Kidney epithelial cell (primary cell): Measurements from ENCODE around the gene ITPK1. TPM values are rescaled to one million over a fixed set of nuclear protein-coding genes. Genes with fewer than 3 reads are reported as not detected.
A peak's percentile ranks its signal among the peaks of the same experiment; 100 is the strongest.

Experiments
- DNase-seq: peaks from one replicate; pipeline ENCODE4 v3.0.0-alpha.2; 2010; ENCODE audit warnings: low read depth
- H3K27me3 ChIP-seq: 2 replicates; pipeline ENCODE4 v1.6.0; 2011; ENCODE audit warnings: low read length; ENCODE audit not compliant: control insufficient read depth, insufficient read depth
- H3K36me3 ChIP-seq: 2 replicates; pipeline ENCODE4 v1.5.1; 2011; ENCODE audit warnings: low read length; ENCODE audit not compliant: control insufficient read depth, insufficient read depth
- H3K4me3 ChIP-seq: 2 replicates; pipeline ENCODE4 v1.5.1; 2011; ENCODE audit warnings: low read depth, mild to moderate bottlenecking, control low read depth, low read length
- total RNA-seq: library from RNA; depleted of rRNA; stranded (reverse); fragments of >200 nt; gene quantifications from 2 replicates; pipeline ENCODE4 v1.2.3, GENCODE V29; 2015
- TF ChIP-seq, protein P1 (sequence below): IDR thresholded peaks from 2 replicates; pipeline ENCODE4 v1.5.1; 2011; ENCODE audit warnings: mild to moderate bottlenecking, moderate library complexity, low read length, control low read depth, inconsistent platforms; ENCODE audit not compliant: insufficient read depth, poor library complexity, severe bottlenecking

Gene ITPK1
- total RNA-seq, 1 donor from 2014 or later: 21.3 TPM

- TF ChIP-seq, protein P1, sequence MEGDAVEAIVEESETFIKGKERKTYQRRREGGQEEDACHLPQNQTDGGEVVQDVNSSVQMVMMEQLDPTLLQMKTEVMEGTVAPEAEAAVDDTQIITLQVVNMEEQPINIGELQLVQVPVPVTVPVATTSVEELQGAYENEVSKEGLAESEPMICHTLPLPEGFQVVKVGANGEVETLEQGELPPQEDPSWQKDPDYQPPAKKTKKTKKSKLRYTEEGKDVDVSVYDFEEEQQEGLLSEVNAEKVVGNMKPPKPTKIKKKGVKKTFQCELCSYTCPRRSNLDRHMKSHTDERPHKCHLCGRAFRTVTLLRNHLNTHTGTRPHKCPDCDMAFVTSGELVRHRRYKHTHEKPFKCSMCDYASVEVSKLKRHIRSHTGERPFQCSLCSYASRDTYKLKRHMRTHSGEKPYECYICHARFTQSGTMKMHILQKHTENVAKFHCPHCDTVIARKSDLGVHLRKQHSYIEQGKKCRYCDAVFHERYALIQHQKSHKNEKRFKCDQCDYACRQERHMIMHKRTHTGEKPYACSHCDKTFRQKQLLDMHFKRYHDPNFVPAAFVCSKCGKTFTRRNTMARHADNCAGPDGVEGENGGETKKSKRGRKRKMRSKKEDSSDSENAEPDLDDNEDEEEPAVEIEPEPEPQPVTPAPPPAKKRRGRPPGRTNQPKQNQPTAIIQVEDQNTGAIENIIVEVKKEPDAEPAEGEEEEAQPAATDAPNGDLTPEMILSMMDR: no peak
- Histone ChIP-seq H3K36me3 (no peaks in the 10 kb centered on the region), H3K27me3 (no peaks in the 10 kb centered on the region), H3K4me3 (no peak overlapping the region)
- DNase-seq: no peak
Measured at GRCh38 chr14:93121030-93121834, 5.5 kb upstream of the ITPK1 start.

- H3K36me3 ChIP-seq: no peaks in the 10 kb centered on the region
- no peak overlapping the region for H3K4me3 ChIP-seq
- TF ChIP-seq, protein P1: no peak
- no peak for DNase-seq
- H3K27me3 ChIP-seq: no peaks in the 10 kb centered on the region
Measured at GRCh38 chr14:93120517-93120916, 4.8 kb upstream of the ITPK1 start.

DNA sequence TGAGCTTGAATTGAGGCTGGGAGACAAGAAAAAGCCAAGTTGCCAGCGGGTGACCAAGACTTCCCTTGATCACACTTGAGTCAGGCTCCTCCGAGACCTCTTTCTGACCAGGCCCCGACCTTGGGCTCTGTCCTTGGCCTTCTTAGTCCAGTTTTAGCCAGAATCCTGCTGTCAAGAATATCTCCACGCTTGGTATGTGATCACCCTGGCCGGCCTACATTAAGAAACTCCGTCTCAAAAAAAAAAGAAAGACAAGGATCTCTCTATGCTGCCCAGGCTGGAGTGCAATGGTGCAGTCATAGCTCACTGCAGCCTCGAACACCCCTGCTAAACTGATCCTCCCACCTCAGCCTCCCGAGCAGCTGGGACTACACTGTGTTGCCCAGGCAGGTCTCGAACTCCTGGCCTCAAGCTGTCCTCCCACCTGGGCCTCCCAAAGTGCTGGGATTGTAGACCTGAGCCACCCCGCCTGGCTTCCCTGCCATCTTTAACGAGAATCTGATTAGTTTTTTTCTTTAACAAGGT, 1.0 kb upstream of the ITPK1 start:
- Histone ChIP-seq H3K27me3 (no peaks in the 10 kb centered on the region), H3K4me3 (no peak overlapping the region), H3K36me3 (no peaks in the 10 kb centered on the region)
- TF ChIP-seq, protein P1: no peak
- no peak for DNase-seq

- Histone ChIP-seq H3K27me3 (no peaks in the 10 kb centered on the region), H3K4me3 (peak overlapping the region; percentile 60), H3K36me3 (no peaks in the 10 kb centered on the region)
- DNase-seq: peak; percentile 41
- TF ChIP-seq, protein P1: no peak
Measured at GRCh38 chr14:93115069-93115820, 480 bp downstream of the ITPK1 start.

- Histone ChIP-seq H3K4me3 (peak overlapping the region; percentile 60), H3K27me3 (no peaks in the 10 kb centered on the region), H3K36me3 (no peaks in the 10 kb centered on the region)
- no peak for DNase-seq
- TF ChIP-seq, protein P1: no peak
Measured at GRCh38 chr14:93114713-93115068, 1.0 kb downstream of the ITPK1 start.
